ENCODE data around the gene FAF1.
"Not testable (repeated sequence)": the region's sequence is repeated elsewhere in the genome, so short reads cannot be mapped to it uniquely, and the experiment has no call there.

Gene FAF1

GRCh38 chr1:50898773-50899172 lies 61.3 kb downstream of the FAF1 start:
- no peak for DNase-seq (ENCODE audit: low spot score)
- TF ChIP-seq CTCF (IDR thresholded peaks at IDR 0.05; ENCODE audit: extremely low read depth, insufficient read depth, missing control alignments) = no peak
- in situ Hi-C loops (cut with MboI; ENCODE audit: low pct_unique_long_range_greater_than_20kb, low sequenced_read_pairs, unreplicated experiment) = no loop called here

DNA sequence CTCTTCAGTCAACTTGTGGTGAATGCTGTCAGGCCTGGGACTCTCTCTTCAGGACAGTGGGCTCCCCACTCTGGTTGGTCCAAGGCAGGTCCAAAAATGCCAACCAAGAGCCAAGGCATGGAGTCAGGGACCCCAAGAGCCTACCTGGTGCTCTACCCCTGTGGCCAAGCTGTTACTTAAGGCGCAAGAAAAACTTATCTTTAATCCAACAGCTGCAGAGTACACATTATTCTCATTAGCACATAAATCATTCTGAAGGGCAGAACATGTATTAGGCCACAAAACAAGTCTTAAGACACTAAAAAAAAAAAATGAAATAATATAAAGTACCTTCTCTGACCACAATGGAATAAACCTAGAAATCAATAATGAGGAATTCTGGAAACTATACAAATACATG lies 65.7 kb downstream of the FAF1 start:
- no peak for DNase-seq (ENCODE audit: low spot score)
- in situ Hi-C loops (cut with MboI; ENCODE audit: low pct_unique_long_range_greater_than_20kb, low sequenced_read_pairs, unreplicated experiment) = no loop called here
- no peak for TF ChIP-seq CTCF (IDR thresholded peaks at IDR 0.05; ENCODE audit: extremely low read depth, insufficient read depth, missing control alignments)

DNA sequence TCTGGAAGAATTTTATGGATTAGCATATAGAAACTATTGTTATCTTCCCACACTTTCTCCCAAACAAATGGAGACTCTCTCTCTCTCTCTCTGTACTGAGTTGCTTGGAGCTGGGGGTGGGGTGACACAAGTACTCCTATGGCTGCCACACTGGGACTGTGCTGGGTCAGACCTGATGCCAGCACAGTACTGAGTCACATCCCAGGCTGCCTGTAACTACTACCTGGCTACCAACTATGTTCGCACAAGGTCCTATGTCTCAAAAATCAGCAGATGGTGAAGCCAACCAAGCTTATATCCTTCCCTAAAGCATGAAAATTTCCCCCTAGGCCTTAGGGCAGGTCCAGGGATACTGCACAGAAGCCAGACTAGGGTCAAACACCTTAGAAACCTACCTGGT lies 66.6 kb downstream of the FAF1 start:
- TF ChIP-seq CTCF (IDR thresholded peaks at IDR 0.05; ENCODE audit: extremely low read depth, insufficient read depth, missing control alignments) = no peak
- no peak for DNase-seq (ENCODE audit: low spot score)

DNA sequence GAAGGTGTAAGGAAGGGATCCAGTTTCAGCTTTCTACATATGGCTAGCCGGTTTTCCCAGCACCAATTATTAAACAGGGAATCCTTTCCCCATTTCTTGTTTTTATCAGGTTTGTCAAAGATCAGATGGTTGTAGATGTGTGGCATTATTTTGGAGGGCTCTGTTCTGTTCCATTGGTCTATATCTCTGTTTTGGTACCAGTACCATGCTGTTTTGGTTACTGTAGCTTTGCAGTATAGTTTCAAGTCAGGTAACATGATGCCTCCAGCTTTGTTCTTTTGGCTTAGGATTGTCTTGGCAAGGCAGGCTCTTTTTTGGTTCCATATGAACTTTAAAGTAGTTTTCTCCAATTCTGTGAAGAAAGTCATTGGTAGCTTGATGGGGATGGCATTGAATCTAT lies 72.5 kb downstream of the FAF1 start:
- DNase-seq (ENCODE audit: low spot score); in situ Hi-C loops (cut with MboI; ENCODE audit: low pct_unique_long_range_greater_than_20kb, low sequenced_read_pairs, unreplicated experiment): not testable (repeated sequence)

More for the DNA sequence above, 66.6 kb downstream of the FAF1 start:
- in situ Hi-C loops (cut with MboI; ENCODE audit: low pct_unique_long_range_greater_than_20kb, low sequenced_read_pairs, unreplicated experiment) = no loop called here

GRCh38 chr1:50880373-50880772 lies 79.7 kb downstream of the FAF1 start:
- no peak for DNase-seq (ENCODE audit: low spot score)
- no peak for TF ChIP-seq CTCF (IDR thresholded peaks at IDR 0.05; ENCODE audit: extremely low read depth, insufficient read depth, missing control alignments)
- in situ Hi-C loops (cut with MboI; ENCODE audit: low pct_unique_long_range_greater_than_20kb, low sequenced_read_pairs, unreplicated experiment) = no loop called here

DNA sequence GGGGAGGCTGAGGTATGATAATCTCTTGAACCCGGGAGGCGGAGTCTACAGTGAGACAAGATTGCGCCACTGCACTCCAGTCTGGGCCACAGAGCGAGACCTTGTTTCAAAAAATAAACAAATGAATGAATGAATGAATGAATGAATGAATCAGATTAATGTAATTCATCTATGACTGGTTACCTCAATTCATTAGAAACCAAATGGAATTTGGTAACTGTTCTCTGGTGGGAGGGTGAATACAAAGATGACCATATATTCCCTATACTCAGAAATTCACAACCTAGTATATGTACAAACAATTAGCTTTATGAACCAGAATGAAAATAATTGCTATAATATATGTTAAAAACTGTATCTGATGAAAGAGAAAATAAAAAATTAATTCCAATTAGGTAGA lies 80.9 kb downstream of the FAF1 start:
- TF ChIP-seq CTCF (IDR thresholded peaks at IDR 0.05; ENCODE audit: extremely low read depth, insufficient read depth, missing control alignments) = no peak
- in situ Hi-C loops (cut with MboI; ENCODE audit: low pct_unique_long_range_greater_than_20kb, low sequenced_read_pairs, unreplicated experiment) = no loop called here
- DNase-seq (ENCODE audit: low spot score) = no peak

DNA sequence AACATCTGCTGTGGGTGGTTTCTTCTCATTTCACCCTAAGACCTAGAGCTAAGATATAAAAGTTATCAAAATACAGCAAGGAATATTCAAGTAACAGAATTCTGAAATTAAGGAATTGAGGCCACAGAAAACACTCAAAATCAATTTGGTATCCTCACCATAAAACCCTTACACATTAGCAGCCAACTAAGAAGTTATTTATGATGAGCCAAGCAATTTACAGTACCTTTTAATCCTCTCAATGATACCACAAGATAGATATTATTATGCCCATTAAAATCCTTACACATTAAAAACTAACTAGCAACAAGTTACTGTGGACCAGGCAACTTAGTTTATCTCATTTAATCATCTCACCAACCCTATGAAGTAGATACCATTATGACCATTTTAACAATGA lies 81.6 kb downstream of the FAF1 start:
- DNase-seq (ENCODE audit: low spot score) = no peak
- in situ Hi-C loops (cut with MboI; ENCODE audit: low pct_unique_long_range_greater_than_20kb, low sequenced_read_pairs, unreplicated experiment) = no loop called here
- no peak for TF ChIP-seq CTCF (IDR thresholded peaks at IDR 0.05; ENCODE audit: extremely low read depth, insufficient read depth, missing control alignments)
